A673 (cell line): ENCODE data around the gene VWDE.

Experiments
- EZH2 ChIP-seq: fragments of 200-600 bp; sonication (generic); IDR thresholded peaks from 2 replicates; pipeline ENCODE4 v1.6.1; 2017; ENCODE audit warnings: borderline replicate concordance, low read depth, mild to moderate bottlenecking, mixed read lengths, antibody characterized with exemption, low read length; ENCODE audit not compliant: poor library complexity, severe bottlenecking
- TF ChIP-seq, protein P1 (sequence below): fragments of 300-800, 200-600 bp; sonication (generic); conservative IDR thresholded peaks from 2 replicates; pipeline ENCODE4 v1.5.1; 2017; ENCODE audit warnings: low read depth, mild to moderate bottlenecking, antibody characterized with exemption, low read length, moderate library complexity, mixed read lengths

DNA sequence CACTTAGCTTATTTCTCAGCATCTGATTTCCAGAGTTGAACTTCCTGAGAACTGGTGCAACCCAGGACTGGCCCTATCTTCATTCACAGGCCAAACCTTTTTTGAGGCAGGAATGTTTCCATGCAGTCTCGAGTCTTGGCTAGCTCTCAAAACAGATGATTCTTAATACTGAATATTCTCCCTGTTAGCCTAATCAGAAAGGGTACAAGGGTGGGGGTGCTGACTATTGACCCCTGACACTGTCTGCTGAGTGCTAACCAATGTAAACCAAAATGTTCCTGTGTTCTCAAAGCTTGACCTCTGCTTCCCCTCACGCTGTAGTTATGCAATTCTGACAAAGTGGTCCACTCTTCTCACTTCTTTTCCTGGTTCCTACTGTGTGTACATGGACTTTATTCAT lies 25.3 kb downstream of the VWDE start:
- TF ChIP-seq, protein P1, sequence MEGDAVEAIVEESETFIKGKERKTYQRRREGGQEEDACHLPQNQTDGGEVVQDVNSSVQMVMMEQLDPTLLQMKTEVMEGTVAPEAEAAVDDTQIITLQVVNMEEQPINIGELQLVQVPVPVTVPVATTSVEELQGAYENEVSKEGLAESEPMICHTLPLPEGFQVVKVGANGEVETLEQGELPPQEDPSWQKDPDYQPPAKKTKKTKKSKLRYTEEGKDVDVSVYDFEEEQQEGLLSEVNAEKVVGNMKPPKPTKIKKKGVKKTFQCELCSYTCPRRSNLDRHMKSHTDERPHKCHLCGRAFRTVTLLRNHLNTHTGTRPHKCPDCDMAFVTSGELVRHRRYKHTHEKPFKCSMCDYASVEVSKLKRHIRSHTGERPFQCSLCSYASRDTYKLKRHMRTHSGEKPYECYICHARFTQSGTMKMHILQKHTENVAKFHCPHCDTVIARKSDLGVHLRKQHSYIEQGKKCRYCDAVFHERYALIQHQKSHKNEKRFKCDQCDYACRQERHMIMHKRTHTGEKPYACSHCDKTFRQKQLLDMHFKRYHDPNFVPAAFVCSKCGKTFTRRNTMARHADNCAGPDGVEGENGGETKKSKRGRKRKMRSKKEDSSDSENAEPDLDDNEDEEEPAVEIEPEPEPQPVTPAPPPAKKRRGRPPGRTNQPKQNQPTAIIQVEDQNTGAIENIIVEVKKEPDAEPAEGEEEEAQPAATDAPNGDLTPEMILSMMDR, result no peak
- TF ChIP-seq EZH2, result no peak
